Neural cell (in vitro differentiated cells): ENCODE measurements around the gene WASHC3.
A peak's percentile ranks its signal among the peaks of the same experiment; 100 is the strongest.

Experiments
- CTCF ChIP-seq: fragments of 450-650 bp; IDR thresholded peaks from 2 replicates; pipeline ENCODE4 v1.5.1; 2014; ENCODE audit warnings: antibody characterized with exemption, mild to moderate bottlenecking, moderate library complexity; ENCODE audit not compliant: poor library complexity, severe bottlenecking
- EP300 ChIP-seq: fragments of 450-650 bp; conservative IDR thresholded peaks from 2 replicates; pipeline ENCODE4 v1.6.1; 2014; ENCODE audit warnings: antibody characterized with exemption, mild to moderate bottlenecking, moderate library complexity; ENCODE audit not compliant: poor library complexity, severe bottlenecking
- RAD21 ChIP-seq: fragments of 450-650 bp; conservative IDR thresholded peaks from 2 replicates; pipeline ENCODE4 v1.6.1; 2014; ENCODE audit warnings: antibody characterized with exemption, mild to moderate bottlenecking, moderate library complexity
- TAF1 ChIP-seq: IDR thresholded peaks from 2 replicates; pipeline ENCODE4 v1.6.1; 2012; ENCODE audit warnings: low read depth

GRCh38 chr12:102095677-102096263 lies 34.0 kb upstream of the WASHC3 start:
- TF ChIP-seq CTCF (peak; percentile 79), RAD21 (peak; percentile 76), TAF1 (no peak), EP300 (no peak)
